Uterus (tissue), 4 donors: Measurements from ENCODE around the gene SNX30. TPM values are rescaled to one million over a fixed set of nuclear protein-coding genes. Genes with fewer than 3 reads are reported as not detected.

Experiments
- DNase-seq, 2 donors: peaks; one replicate each; pipeline ENCODE4 v3.0.0-alpha.2; 2019 to 2020
- H3K27ac ChIP-seq, 2 donors: fragments of 200-600 bp; sonication (generic); 1 replicate in 1 of 2; 2 replicates in 1 of 2; pipeline ENCODE4 v1.5.1; 2016 to 2018
- H3K27me3 ChIP-seq, 2 donors: fragments of 200-600 bp; sonication (generic); one replicate each; pipeline ENCODE4 v1.5.1; 2018 to 2019; ENCODE audit warnings: control low read depth in 1 of 2
- H3K36me3 ChIP-seq, 2 donors: fragments of 200-600 bp; sonication (generic); one replicate each; pipeline ENCODE4 v1.5.1; 2019; ENCODE audit warnings: control low read depth in 1 of 2
- H3K4me1 ChIP-seq, 2 donors: fragments of 200-600 bp; sonication (generic); one replicate each; pipeline ENCODE4 v1.5.1; 2018 to 2019; ENCODE audit warnings: control low read depth in 1 of 2
- H3K4me3 ChIP-seq, 2 donors: fragments of 200-600 bp; sonication (generic); 1 replicate in 1 of 2; 2 replicates in 1 of 2; pipeline ENCODE4 v1.5.1; 2018 to 2019; ENCODE audit warnings: mild to moderate bottlenecking in 1 of 2
- H3K9me3 ChIP-seq, 2 donors: fragments of 200-600 bp; sonication (generic); one replicate each; pipeline ENCODE4 v1.5.1; 2019; ENCODE audit warnings: control low read depth in 1 of 2
- CTCF ChIP-seq, 4 experiments: fragments of 200-600 bp in 2 of 4; fragments of 450-650 bp in 2 of 4; sonication (generic) in 2 of 4; IDR thresholded peaks; one replicate each; pipeline ENCODE4 v1.5.1; 2016 to 2019; ENCODE audit warnings: antibody characterized with exemption in 4 of 4, mild to moderate bottlenecking in 2 of 4, moderate library complexity in 1 of 4
- POLR2A ChIP-seq, 2 donors: fragments of 450-650 bp; IDR thresholded peaks; one replicate each; pipeline ENCODE4 v1.6.1; 2016; ENCODE audit warnings: antibody characterized with exemption in 2 of 2, mild to moderate bottlenecking in 1 of 2, moderate library complexity in 1 of 2
- intact Hi-C: fragments of 100-400 bp; cut with DNase I; formaldehyde crosslinking; loops from one replicate; pipeline ENCODE4 v1.15.1; 2023; ENCODE audit warnings: low total_unique reads
- total RNA-seq, 4 donors: library from RNA; depleted of rRNA in 3 of 4; stranded (reverse); fragments of >200 nt in 3 of 4; gene quantifications; one replicate each; pipeline versions ENCODE4 v1.1.0 to v1.2.4, GENCODE V29; 2014 to 2023
- donor health status: DM: yes; HTN: yes; CAD: no.

The SNX30 gene
- total RNA-seq, 4 donors from 2014 or later = 3.1 to 20.3 (median 11.6) TPM

DNA sequence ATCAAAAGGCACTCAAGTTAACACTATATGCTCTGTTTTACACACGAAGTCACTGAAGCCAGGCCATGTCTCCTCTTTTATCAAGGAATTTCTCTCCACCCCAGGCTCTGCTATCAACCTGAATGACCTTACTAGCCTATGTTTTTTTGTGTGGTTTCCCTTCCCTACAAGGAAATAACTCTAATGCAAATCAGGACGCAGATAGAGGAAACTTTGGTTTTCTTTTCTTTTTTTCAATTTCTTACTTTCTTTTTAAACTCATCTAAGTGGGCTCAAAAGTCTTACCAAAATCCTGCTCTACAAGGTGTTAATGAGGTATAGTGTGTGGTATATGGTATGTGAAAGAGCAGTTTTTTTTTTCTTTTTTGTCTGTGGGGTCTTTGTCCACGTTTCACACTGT is 145.6 kb downstream of the SNX30 start:
- H3K27me3 ChIP-seq = no peaks in the 10 kb centered on the region
- no peak for DNase-seq
- TF ChIP-seq POLR2A (IDR thresholded peaks at IDR 0.05) = no peak
- no peak overlapping the region for H3K27ac ChIP-seq
- H3K4me1 ChIP-seq = no peaks in the 10 kb centered on the region
- H3K36me3 ChIP-seq = no peaks in the 10 kb centered on the region
- H3K4me3 ChIP-seq = no peak overlapping the region
- intact Hi-C loops = no loop called here
- no peaks in the 10 kb centered on the region for H3K9me3 ChIP-seq

DNA sequence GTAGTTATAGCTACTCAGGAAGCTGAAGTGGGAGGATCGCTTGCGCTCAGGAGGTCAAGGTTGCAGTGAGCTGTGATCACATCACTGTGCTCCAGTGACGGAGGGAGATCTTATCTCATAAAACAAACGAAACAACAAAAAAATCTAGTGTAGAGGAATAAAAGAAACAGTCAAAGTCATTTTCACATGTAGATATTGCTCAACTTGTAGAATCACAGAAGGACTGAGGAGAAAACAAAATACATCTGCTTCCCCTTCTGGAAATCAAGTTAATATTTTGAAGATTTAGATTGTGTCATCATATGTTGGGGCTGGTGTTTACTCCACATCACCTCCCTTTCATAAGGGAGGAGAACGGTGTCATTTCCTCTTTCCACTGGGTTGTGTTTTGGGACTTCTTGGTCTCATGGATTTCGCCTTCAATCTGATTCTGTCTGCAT is 148.3 kb downstream of the SNX30 start:
- TF ChIP-seq POLR2A (IDR thresholded peaks at IDR 0.05) = no peak
- no peak for TF ChIP-seq CTCF (IDR thresholded peaks at IDR 0.05)
- no peaks in the 10 kb centered on the region for H3K27me3 ChIP-seq
- no peak overlapping the region for H3K27ac ChIP-seq
- H3K4me1 ChIP-seq = no peaks in the 10 kb centered on the region
- no peak for DNase-seq
- no peaks in the 10 kb centered on the region for H3K9me3 ChIP-seq
- intact Hi-C loops = no loop called here
- H3K36me3 ChIP-seq = no peaks in the 10 kb centered on the region
- H3K4me3 ChIP-seq = no peak overlapping the region

- H3K4me3 ChIP-seq = no peak overlapping the region
- H3K9me3 ChIP-seq = no peaks in the 10 kb centered on the region
- no peaks in the 10 kb centered on the region for H3K36me3 ChIP-seq
- H3K27ac ChIP-seq = no peak overlapping the region
- intact Hi-C loops = no loop called here
- no peaks in the 10 kb centered on the region for H3K27me3 ChIP-seq
- DNase-seq = no peak
- no peak for TF ChIP-seq POLR2A (IDR thresholded peaks at IDR 0.05)
- no peak for TF ChIP-seq CTCF (IDR thresholded peaks at IDR 0.05)
- no peaks in the 10 kb centered on the region for H3K4me1 ChIP-seq
Observed at GRCh38 chr9:112900488-112900887, 149.9 kb downstream of the SNX30 start.

GRCh38 chr9:112900901-112901300 is 150.3 kb downstream of the SNX30 start:
- no peak overlapping the region for H3K27ac ChIP-seq
- intact Hi-C loops = no loop called here
- no peak overlapping the region for H3K4me3 ChIP-seq
- no peaks in the 10 kb centered on the region for H3K9me3 ChIP-seq
- TF ChIP-seq CTCF (IDR thresholded peaks at IDR 0.05) = no peak
- TF ChIP-seq POLR2A (IDR thresholded peaks at IDR 0.05) = no peak
- H3K36me3 ChIP-seq = no peaks in the 10 kb centered on the region
- DNase-seq = no peak
- no peaks in the 10 kb centered on the region for H3K27me3 ChIP-seq
- no peaks in the 10 kb centered on the region for H3K4me1 ChIP-seq

DNA sequence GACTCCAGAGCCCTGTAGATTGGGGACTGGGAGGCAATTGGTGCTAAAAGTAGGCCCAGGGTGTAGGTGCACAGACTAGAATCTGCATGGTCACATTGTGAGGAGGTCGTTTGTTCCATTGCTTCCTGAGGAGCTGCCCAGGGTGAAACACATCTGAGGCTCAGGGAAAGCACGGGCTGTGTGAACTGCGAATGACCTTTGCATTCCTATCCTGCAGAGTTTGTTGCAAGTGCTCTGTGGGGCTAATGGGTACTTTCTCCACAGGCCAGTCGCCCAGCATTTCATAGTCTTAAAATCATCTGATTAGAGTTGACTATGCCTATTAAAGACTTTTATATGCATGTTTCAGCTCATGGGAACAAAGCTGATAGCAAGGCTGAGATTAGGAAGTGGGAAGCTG is 154.5 kb downstream of the SNX30 start:
- no peaks in the 10 kb centered on the region for H3K36me3 ChIP-seq
- no peak for TF ChIP-seq CTCF (IDR thresholded peaks at IDR 0.05)
- TF ChIP-seq POLR2A (IDR thresholded peaks at IDR 0.05) = no peak
- H3K27me3 ChIP-seq = no peaks in the 10 kb centered on the region
- no peaks in the 10 kb centered on the region for H3K9me3 ChIP-seq
- no peak overlapping the region for H3K4me3 ChIP-seq
- H3K4me1 ChIP-seq = no peaks in the 10 kb centered on the region
- intact Hi-C loops = no loop called here
- no peak for DNase-seq
- H3K27ac ChIP-seq = no peak overlapping the region

- Histone ChIP-seq H3K4me3 (no peak overlapping the region), H3K27ac (no peak overlapping the region), H3K9me3 (no peaks in the 10 kb centered on the region), H3K36me3 (no peaks in the 10 kb centered on the region), H3K4me1 (no peaks in the 10 kb centered on the region), H3K27me3 (no peaks in the 10 kb centered on the region)
- intact Hi-C loops = no loop called here
- TF ChIP-seq CTCF (IDR thresholded peaks at IDR 0.05) = no peak
- no peak for TF ChIP-seq POLR2A (IDR thresholded peaks at IDR 0.05)
- DNase-seq = no peak
Observed at GRCh38 chr9:112911736-112912135, 161.2 kb downstream of the SNX30 start.
